GM21576 (cell line): Measurements from ENCODE around the gene CXorf66.
"Not testable (repeated sequence)": the region's sequence is repeated elsewhere in the genome, so short reads cannot be mapped to it uniquely, and the experiment has no call there.

Experiments used
- ATAC-seq: cut with Tn5 transposase; IDR thresholded peaks from one replicate; pipeline ENCODE4 v1.9.1; 2021; ENCODE audit warnings: mild to moderate bottlenecking, moderate library complexity; ENCODE audit not compliant: unreplicated experiment

The CXorf66 gene

GRCh38 chrX:139965421-139965820, at the start of gene CXorf66:
CXorf66 (minus strand) TSS chrX:139965521; CDS start chrX:139965496, 25 bp downstream.
- no peak for ATAC-seq

- no peak for ATAC-seq
Observed at GRCh38 chrX:139982856-139983255, 17.5 kb upstream of the CXorf66 start.

DNA sequence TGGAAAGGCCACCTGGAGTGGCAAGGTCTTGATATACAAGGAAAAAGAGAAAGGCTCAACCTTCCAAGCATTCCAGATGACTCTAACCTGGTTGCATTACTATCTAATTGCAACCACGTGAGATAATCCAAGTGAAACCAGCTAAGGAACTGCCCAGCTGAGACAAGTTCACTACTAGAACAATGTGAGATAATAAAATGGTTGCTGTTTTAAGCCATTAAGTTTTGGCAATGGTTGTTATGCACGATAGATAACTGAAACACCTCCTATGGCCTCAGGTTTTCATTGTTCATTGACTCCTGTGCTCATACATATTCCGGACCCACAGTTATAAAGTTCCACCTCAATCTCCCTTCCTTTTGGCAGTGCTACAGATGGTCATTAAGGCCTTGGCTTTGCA, 9.2 kb upstream of the CXorf66 start:
- ATAC-seq, result no peak

DNA sequence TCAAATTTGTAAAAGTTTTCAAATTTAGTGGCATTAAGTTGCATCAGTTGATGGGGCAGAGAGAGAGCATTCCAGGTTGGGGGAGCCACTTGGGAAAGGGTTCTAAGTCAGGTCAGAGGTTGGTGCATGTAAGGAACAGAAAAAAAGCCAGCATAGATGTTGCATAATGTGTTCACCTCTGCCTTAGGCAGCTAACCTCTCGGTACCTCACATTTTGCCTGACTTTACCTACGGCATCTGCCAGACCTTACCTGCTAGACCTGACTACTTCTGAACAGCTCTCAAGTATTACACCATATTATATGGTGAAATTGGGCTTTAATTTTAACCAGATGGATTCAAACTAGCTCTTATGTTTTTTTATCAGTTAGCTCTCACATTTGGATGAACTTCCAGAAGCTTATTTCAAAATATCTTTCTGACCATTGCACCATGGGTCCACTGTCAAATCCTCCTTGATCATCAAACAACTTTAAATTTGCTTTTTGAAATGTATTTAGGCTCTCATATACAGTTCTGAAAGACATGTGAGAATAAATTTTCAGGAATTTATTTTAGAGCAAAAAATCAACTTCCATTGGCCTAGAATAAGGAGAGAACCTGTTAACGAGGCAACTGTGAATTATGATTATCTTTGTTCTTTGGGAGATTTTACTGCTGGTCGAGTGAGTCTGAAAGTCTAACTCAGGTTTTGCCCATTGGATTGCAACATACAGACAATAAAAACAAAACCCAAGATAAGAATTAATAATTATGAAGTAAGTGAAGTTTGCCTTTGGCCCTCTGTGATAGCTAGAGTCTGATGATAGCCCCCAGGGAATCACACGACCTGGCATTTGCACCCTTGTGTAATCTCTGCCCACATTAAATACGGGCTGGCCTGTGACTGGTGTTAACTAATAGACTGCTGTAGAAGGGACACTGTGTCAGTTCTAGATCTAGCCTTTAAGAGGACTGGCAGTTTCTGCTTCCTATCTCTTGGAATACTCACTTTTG, 7.6 kb upstream of the CXorf66 start:
- ATAC-seq, result no peak

GRCh38 chrX:139972113-139972512, 6.8 kb upstream of the CXorf66 start:
- ATAC-seq, result no peak

DNA sequence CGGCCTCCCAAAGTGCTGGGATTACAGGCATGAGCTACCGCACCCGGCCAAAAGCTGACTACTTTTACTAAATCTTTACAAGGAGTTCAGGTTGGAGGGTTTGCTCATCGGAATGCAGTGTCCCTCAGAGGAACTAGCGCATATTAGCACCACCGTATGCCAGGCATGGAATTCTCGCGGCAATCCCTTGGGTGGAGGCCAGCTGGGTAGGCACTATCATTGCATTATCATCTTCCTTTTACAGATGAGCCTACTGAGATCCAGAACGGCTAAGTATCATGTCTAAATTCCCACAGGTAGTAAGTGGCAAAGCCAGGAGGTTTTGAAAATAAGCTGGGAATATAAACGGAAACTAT, 6.1 kb upstream of the CXorf66 start:
- ATAC-seq, result no peak

GRCh38 chrX:139969286-139969685, 4.0 kb upstream of the CXorf66 start:
- no peak for ATAC-seq

GRCh38 chrX:139967750-139968149, 2.4 kb upstream of the CXorf66 start:
- ATAC-seq, result no peak

DNA sequence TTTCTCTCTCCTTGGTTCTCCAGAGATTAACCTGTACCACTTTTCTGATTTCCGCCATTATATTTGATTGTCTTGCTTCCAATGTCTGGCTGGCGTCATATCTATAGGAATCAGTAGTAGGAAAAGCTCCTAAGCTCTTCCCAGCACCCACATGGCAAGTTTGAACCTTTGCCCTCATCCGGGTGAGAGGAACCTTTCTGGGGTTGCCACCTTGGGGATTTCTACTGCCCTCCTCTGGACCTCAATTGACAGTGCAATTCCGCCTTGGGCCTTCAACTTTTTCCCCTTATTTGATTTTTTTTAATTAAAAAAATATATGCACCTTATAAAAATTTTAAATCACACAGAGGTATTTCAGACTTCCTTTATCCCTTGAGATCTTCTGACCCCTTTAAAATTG, 2.0 kb upstream of the CXorf66 start:
- ATAC-seq, result no peak

DNA sequence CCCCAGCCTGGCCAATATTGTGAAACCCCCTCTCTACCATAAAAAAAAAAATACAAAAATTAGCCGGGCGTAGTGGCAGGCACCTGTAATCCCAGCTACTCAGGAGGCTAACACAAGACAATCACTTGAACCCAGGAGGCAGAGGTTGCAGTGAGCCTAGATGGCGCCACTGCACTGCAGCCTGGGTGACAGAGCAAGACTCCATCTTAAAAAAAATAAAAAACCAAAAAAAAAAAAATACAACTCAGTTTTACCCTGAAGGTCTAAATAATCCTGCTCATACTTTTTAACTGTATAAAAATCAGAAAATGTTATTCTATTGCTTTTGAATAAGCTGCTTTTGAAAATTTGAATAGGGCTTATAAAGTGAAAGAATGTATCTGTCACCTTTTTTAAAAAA, 838 bp upstream of the CXorf66 start:
- ATAC-seq, result not testable (repeated sequence)

DNA sequence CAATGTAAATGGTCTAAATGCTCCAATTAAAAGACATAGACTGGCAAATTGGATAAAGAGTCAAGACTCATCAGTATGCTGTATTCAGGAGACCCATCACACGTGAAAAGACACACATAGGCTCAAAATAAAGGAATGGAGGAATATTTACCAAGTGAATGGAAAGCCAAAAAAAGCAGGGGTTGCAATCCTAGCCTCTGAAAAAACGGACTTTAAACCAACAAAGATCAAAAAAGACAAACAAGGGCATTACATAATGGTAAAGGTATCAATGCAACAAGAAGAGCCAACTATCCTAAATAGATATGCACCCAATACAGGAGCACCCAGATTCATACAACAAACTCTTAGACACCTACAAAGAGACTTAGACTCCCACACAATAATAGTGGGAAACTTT, 4.2 kb downstream of the CXorf66 start:
- ATAC-seq, result not testable (repeated sequence)

- no peak for ATAC-seq
Observed at GRCh38 chrX:139949703-139950102, 15.6 kb downstream of the CXorf66 start.

- ATAC-seq, result no peak
Observed at GRCh38 chrX:139945075-139945474, 20.2 kb downstream of the CXorf66 start.

- ATAC-seq, result no peak
Observed at GRCh38 chrX:139936259-139936658, 29.1 kb downstream of the CXorf66 start.

GRCh38 chrX:139933904-139934303, 31.4 kb downstream of the CXorf66 start:
- ATAC-seq, result no peak

GRCh38 chrX:139932901-139933796, 32.2 kb downstream of the CXorf66 start, which contains the start of gene ATP11C:
ATP11C (minus strand) TSS chrX:139933053; CDS start chrX:139932042, 1,011 bp downstream.
- peak; percentile 77 for ATAC-seq

DNA sequence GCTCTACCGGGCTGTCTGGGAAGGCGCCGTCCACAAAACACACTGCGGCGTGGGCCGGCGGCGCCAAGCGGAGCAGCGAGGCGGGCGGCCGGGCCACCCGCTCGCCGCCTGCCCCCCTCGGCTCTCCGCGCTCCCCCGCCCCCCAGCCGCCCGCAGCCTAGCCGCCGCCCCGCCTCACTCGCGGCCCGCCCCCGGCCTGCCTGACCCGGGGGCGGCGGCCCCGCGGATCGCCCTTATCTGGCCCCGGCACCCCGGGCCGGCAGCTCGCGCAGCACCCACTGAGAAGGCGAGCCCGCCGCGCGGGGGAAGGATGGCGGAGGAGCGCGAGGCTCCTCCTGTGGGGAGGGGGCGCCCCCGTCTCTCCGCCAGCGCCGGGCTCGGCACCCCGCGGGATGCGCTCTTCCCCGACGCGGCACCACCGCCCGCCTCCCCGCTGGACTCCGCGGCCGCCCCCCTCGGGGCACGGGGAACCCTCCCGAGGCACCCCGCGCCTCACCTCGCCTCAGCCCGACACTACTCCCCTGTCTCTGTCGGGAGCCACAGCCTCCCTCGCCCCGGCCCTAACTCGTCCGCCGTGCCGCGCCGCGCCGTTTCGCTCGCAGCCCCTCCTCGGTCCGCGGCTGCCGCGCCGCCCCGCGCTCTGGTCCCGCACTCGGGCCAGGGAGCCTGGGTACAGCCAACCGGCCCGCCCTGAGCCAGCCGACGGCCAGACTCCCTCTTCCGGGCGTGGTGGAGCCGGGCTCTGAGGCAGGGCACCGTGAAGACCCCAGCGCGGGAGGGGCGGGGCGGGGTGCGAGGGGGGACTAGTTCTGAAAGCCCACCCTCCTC, 33.0 kb downstream of the CXorf66 start:
- peak; percentile 31 for ATAC-seq

GRCh38 chrX:139931646-139932072, 33.7 kb downstream of the CXorf66 start:
- ATAC-seq, result no peak

DNA sequence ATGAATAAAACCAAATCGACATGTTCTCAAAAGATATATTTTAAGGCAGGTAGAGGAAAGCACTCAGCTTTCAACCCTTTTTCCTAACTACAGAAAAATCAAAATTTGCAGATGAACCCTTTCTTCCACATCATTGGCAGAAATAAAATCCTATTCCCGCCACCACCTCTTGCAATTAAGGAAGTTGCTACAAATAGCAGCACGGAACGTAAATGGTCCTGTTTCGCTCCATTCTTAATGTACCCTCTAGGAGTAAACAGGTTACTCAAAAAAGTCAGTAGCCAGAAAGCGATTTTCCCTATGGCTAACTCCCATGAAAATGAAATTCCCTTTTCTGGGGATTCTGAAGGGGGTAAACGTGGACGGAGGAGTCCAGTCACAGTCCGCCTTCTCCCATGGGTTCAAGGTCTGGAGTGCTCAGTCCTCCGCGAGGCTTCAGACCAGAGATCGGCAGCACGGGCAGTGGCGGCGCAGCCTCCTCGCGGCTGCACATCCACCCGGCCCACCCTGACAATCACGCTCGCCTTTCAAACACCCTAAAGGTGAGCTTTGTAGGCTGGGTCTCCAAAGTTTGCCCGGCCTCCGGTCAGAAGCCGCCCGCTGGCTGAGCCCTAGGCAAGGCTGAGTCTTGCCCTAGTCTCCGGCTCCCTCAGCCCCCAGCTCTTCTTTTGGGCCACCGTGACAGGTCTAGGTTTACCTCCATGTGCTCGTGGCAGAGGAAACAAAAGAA, 34.2 kb downstream of the CXorf66 start:
- ATAC-seq, result no peak

- no peak for ATAC-seq
Observed at GRCh38 chrX:139930401-139930800, 34.9 kb downstream of the CXorf66 start.
